Fibroblast of skin of right quadriceps (primary cell): ENCODE measurements around the gene CASP7.

Experiments used
- DNase-seq: peaks from one replicate; pipeline ENCODE4 v3.0.0-alpha.2; 2013

Gene CASP7

DNA sequence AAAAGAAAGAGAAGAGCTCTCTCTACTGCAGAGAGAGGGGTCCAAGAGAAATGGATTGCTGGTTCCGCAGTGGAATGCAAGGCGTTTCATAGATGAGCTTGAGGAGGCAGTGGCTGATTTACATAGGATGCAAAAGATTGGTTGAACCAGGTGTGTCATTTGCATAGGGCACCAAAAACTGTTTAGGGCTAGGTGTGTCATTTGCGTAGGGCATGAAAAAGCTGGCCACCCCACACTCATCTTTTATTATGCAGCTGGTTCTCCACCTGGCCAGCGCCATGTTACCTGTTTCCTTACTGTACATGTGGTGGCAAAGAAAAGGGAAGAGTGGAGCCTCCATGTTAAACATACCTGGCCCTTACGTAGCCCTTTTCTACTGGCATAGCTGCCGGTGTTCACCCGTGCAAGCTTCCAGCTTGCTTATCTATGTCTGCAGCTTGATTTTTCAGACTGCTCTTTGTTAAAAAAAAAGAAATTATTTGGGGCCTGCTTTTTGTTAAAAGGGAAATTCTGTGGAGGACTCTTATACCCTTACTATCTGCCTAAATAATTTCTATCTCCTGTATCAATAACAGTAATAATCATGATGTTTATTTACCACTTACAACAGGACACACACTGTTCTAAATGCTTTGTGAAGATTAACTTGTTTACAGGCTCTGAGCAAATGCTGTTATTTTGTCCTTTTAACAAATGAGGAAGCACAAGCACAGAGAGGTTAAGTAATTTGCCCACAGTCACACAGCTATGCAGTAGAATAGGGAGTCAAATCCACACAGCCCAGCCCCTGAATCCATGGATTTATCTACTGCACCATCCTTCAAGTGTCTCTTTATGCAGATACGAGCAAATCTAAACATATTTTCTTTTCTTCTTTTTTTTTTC, 33.3 kb downstream of the CASP7 start:
- no peak for DNase-seq

DNA sequence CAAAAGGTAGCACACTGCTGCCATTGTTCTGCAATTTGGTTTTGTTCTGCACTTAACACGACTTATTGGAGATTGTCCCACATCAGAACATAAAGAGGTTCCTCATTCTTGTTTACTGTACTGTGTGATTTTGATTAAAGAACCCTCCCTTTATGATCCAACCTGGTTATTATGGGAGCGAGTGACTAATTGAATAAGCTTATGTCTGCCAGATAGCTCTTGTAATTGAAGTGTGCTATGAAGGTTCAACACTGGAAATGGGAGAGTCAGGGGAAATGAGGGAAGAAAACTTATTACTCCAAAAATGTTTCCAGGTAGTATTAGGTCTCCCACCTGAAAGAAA, 33.9 kb downstream of the CASP7 start:
- no peak for DNase-seq

DNA sequence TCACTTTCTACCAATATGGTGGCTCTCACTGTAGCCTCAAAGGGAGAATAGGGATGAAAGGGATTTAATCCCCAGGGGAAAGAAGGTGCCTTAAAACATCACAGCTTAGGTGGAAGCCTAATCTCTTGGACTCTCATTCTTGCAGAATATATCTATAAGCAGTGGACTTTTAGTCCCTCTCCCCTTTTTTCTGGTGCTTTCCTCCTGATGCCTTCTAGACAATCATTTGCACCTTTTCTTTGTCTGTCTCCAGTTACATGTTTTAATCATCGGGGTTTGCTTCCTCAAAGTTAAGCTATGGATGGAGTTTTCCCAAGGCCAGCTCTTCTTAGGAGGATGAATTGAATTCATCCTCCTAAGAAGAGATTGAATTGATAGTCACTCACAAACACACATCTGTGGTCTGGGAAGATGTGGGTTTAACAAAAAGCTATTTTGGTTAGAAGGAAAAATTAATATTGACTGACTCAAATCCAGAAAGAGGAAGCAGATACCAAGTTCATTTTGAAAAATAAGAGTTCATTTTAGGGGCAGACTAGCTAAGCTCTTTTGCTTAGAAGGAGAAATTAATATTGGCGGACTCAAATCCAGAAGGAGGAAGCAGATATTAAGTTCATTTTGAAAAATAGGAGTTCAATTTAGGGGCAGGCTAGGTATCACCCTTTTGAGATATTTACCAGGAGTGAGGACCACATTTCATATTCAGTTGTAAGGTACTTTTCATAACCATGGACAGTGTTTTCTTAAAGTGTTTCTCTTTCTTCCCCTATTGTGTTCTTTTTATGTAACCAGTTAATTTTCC, 36.6 kb downstream of the CASP7 start:
- DNase-seq, result no peak

DNA sequence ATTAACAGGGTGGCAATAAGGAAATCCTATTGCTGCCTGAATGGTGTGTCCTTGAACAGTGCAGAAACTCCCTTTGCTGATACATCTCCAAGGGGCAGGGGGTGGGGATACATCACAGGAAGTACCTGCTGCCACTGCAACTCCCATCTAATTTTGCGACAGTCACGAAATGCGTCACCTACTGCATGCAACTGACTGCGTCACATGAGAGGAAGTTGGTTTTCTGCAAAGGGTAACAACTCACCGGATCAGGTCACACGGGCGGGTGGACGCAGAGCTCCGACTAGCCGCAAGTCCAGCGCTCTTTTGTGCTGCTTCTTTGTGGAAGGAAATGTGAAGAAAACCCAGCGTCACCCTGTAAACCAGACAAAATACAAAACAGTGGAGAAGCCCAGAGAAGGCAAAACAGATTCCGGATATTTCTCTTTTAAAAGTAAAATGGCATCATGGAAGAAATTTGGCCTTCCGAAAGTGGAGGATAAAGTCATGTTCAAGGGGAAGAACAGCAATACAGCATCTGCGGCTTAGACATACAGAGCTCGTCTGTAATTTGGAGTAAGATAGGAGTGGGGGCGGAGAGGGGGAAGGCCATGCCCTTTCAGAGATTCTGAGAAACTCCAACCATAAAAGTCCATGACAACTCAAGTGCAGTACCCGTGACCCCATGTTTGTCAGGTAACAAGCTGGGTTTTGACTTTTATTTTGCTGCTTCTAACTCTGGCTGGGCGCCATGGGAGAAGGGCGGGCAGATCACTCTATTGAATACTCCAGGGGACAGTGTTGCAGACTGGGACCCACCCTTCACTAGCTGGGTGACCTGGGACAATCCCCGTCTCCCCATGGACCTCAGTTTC, 39.5 kb downstream of the CASP7 start:
- no peak for DNase-seq

DNA sequence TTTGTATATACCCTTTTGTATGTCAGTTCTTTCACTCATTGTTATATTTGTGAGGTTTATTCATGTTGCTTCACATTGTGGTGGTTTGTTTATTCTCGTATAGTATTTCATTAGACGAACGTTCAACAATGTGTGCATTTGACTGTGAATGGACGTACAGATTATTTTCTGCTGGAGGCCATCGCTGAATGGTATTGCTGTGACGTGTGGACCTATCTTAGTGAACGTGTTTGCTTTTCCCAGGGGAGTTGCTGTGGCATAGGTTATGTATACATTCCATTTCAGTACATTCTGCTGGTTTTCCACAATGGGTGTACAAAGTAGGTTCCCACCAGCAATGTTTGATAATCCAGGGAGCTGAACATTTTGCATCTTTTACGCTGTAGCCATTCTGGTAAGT, 40.7 kb downstream of the CASP7 start:
- DNase-seq, result no peak

DNA sequence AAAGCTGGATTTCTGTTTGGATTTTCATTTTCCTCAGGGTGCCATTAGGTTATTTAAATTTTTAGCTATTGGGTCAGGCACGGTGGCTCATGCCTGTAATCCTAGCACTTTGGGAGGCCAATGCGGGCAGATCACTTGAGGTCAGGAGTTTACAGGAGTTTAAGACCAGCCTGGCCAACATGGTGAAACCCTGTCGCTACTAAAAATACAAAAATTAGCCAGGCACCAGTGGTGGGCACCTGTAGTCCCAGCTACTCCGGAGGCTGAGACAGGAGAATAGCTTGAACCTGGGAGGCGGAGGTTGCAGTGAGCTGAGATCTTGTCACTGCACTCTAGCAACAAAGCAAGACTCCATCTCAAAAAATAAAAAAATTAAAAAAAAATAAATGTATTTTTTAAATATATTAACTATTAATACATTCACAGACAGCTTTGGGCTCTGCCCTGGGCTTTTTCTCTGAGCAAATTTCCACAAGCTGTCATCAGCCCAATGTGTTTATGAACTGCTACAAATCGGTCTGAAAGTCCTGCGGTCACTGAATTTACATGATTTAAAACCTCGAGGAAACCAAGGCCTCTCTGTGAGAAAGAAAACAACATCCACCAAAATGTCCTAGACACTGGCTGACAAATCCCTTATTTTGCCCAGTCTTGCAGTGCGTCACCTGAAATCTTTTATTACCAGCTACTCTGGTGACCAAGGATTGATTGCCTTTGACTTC, 52.6 kb downstream of the CASP7 start:
- DNase-seq, result no peak

DNA sequence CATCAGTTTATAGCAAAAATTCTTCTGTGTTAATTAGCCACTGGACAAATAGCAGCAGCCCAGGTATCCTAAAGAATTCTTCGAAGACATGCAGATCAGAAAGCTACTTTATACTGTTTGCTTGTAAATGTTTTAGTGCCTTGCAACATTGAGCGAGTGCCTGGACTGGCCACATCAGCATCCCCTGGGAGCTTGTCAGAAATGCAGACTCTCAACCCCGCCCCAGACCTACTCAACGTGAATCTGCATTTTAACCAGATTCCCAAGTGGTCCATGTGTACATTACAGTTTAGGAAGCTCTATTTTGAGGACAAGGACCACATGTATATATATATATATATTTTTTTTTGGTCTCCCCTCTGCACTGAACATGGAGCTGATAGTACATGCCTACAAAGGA, 53.3 kb downstream of the CASP7 start:
- DNase-seq, result no peak

DNA sequence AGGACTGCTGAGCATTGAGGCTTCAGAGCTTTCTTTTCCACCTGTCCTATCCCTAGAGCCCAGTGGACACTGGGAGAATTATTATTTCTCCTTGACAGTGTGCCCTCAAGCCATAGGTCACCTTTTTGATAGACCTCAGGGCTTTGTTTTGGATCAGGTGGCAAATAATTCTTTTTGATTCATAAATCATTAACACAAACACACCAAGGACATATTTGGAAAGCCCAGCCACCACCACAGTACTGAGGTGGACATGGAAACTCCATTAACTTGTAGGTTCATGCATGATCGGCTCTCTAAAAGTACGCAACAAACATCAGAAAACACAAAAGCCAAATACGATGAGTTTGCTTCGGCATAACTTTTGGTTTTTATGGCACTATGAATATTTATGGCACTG, 53.9 kb downstream of the CASP7 start:
- DNase-seq, result no peak

DNA sequence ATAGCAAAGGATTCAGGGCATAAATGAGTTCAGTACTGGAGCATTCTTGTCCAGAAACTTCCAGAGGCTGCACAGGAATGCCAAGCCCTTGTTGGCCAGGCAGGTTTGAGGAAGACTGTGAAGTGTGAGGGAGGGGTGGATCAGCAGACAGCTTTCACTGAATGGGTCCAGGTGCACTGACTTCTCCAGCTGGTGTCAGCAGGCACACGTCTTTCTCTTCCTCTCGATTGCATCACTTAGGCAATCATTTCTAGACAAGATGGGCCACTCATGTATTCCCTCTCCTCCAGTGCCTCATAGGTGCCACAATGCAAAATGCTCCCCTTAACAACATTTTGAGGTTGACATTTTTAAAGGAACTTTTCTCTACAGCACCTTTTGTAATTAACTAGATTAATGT, 56.2 kb downstream of the CASP7 start:
- DNase-seq, result no peak

DNA sequence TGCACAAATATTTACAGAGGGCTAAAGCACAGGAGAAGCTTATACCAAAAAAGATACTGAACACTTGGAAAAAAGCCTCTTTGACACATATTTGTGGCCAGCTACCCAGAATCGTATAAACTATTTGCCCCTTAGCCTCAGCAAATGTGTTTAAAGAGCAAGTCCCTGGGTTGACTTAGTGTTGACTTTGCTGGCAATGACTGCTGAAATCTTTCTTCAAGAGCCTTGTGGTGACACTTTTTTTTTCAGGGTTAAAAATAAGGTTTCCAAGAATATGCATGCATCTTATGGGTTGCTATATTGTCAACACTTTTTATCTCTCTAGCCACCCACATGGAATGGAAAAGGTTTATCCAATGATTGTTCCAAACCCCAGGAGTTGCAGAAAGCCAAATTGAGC, 56.9 kb downstream of the CASP7 start:
- DNase-seq, result peak; percentile 54

DNA sequence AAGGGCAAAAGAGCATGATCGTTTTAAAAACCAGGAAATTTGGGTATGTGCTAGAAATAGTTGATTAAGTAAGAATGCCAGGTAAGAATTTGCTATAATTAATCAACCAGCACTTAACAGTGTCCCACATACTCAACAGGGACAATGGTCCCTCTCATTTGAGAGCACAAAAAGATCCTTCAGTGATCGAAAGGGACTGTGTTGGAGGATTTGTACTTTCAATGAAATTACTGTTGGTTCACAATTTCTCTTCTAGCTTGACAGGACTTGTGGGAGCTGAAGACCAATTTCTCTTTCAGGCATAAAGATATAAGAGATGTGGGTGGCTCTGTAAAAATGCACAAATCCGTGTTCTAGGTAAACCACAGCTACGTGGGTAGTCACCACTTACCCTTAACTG, 59.3 kb downstream of the CASP7 start:
- DNase-seq, result no peak

DNA sequence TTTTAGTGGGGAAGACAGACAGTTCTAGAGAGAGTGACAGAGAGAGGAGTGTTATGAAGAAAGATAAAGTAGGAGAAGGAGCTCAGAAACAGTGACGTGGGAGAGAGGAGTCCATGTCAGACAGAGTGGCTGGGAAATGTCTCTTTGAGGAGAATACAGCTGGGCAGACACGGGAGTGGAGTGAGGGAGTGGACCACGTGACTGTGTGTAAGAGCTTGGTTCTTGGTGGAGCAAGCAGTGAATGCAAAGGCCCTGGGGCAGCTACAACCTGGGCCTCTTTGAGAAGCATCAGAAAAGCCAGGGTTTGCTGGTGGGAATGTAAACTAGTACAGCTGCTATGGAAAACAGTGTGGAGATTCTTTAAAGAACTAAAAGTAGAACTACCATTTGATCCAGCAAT, 59.9 kb downstream of the CASP7 start:
- no peak for DNase-seq

DNA sequence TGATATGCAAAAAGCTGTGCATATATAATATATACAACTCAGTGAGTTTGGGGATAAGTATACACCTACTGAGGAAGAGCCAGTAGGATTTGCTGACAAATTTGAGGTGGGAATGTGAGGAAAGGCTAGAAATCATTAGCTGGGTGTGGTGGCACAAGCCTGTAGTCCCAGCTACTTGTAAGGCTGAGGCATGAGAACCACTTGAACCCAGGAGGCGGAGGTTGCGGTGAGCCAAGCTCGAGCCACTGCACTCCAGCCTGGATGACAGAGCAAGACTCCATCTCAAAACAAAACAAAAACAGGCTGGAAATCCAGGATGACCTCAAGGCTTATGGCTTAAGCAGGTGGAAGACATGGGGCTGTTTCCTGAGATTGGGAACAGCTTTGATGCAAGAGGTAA, 61.1 kb downstream of the CASP7 start:
- no peak for DNase-seq

DNA sequence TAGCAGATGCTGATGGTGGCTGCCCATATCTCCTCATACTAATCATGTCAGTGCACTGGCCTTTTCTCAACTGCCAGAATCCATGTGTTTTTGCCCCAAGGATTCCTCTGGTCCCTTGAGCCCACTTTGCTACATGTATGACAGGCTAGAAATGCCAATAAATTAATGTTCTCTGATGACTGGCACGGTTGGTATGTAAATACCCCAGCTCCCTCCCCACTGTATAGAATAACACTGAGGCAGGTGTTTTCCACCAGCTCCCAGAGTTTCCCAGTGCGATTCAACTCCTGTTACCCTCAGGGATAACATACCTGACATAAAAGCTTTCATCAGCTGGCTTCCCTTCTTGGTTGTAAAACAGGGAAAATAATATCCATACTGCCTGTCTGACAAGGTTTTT, 62.8 kb downstream of the CASP7 start:
- DNase-seq, result no peak

DNA sequence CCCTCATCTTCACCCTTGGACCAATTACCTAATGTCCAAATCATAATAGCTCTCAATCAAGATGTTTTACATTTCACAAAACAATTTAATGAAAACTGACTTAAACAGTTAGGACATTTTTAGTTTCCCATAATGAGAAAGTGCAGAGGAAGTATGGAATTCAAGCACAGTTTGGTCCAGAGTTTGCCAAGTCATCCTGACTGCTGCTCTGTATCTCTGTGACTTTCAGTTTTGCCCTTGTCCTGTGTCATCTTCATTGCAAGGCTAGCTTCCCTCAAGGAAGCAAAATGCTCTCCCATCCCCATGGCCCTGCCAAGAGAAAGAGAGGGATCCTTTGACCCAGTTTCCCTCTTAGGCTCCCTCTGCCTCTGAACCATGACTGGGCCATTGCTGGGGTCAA, 63.9 kb downstream of the CASP7 start:
- DNase-seq, result no peak

DNA sequence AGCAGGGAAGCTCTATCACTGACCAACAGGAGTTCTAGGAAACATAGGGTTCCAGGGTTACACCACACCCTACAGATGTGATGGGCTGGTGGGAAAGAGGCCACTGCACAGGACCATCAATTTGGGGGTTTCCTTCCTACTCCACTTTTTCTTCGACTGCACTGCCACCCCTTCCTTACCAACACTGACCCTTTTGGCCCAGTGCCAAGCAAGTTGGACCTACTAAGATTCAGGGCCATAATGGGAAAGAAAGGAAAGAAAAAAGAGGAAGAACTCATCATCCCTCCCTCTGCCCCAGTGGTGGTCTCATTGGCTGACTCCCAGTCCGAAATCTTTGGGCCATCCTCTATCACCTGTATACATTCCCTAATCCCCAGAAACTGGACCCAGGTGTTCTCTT, 65.7 kb downstream of the CASP7 start:
- no peak for DNase-seq

DNA sequence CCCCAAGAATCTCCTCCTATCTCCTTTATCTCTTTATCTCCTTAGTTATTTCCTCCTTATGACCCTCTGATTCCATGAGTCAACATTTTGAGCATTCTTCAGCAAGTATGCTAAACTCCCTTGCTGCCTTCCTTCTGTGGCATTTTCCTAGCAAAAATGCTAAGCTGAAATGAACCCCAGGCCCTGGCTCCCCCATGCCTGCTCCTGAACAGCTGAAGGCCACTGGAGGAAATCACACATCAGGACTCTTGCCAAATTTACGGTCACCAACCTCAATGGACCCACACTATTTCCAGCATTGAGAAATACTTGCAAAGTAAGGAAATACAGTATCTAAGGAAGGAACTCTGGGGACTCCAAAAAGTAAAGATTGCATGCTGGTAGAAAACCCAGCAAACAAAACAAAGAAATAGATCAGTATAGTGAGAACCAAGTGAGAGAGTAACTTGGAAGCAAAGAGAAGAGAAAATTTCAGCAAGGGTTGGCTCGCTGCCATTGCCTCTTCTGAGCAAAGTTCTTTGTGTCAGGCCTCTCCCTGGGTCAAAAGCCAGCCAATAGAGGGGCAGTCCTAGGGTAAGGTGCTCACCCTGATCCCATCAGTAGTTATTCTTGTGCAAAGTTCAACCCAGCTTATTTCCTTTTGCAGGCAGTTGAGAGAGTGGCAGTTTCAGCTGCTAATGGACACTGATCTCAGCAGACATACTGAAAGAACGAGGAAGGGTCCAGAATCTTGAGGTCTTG, 66.7 kb downstream of the CASP7 start:
- peak; percentile 61 for DNase-seq

DNA sequence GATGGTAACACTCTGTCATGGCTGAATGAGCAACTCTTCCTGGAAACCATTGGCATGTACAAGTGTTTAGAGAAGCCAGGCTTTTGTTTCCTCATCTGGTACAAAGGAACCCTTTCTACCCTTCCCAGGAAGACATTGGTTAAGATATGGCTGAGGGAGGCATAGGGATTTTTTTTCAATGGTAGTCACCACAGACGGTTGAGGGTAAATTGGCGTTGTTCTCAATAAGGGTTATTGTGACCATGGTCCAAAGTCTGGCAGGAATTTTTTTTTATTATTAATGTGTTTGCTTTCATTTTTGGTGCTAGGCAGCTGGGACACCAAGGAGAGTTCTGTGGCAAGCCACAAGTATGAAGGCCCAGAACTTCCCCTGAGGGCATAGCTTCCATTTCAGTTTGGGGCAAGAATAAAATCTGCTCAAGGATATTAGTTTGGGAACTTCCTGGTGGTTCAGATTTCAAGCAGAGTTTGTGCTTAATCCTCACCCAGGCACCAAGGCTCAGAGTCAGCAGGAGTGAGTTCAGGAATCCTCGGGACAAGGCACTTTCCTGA, 71.5 kb downstream of the CASP7 start, which contains the start of gene PLEKHS1:
Gene PLEKHS1 (plus strand): TSS at position 502 of the 552 bp plus-strand sequence. CDS start 3,596 bp downstream, outside the sequence.
- no peak for DNase-seq

DNA sequence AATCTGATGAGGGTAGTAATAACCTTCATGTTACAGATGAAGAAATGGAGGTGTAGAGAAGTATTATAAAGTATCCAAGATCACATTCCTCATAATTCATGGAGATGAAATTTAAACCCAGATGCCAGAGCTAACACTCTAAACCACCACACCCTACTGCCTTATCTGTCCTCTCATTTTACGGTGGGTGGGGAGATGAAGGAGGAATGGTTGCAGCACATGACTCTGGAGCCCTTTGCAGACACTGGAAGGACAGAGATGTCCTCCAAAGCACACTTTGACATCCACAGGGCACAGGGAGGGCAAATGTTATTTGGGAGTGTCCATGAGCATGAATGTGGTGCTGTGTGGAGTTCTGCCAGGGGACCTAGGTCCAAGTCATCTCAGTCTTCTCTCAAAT, 72.8 kb downstream of the CASP7 start:
- no peak for DNase-seq

DNA sequence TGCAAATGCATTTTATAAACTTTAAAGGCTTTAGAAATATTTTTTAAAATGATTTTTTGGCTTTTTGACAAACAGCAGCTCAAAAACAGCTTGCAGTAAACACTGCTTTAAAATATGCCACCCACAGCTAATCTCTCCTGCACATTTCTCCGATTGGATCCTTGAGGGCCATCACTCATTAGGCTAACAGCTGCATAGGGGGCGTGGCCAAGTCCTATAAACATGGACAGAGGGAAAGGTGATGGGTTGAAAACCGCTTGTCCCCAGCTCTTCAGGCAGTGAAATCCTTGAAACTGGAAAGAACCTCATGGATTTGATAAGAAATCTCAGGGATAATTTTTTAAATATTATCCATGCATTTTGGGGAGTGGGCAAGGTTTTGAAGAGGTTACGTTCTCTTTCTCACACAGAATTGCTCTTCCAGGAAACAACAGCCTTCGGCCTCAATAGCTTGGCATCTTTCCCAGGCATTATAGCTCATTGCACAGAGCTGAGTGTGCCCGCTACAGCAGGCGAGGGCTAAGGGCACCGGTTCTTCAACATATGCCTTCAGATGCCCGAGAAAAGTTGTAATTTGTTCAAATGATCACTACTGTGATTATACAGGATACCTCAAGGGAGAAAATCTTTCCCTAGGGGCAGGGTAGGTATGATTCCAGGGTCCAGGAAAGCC, 73.4 kb downstream of the CASP7 start:
- no peak for DNase-seq

DNA sequence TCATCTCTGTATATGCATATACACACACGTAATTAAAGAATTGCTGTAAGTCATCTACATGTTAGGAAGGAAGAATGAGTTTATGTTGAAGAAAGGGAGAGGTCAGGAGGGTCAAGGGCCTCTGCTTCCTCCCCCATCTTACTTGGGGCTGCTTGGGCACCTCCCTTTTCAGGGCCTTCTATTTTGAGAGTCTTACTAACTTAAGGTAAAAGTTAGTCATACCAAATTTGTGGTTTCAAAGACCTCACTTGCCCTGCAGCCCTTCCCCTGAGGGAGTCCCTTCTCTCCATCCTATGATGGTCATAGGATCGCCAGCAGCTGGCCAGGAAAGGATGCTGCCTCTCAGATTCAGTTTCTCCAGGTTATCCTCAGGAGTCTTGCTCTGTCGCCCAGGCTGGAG, 74.4 kb downstream of the CASP7 start:
- DNase-seq, result no peak
